ENCODE results near the gene POLE.

POLE gene

DNA sequence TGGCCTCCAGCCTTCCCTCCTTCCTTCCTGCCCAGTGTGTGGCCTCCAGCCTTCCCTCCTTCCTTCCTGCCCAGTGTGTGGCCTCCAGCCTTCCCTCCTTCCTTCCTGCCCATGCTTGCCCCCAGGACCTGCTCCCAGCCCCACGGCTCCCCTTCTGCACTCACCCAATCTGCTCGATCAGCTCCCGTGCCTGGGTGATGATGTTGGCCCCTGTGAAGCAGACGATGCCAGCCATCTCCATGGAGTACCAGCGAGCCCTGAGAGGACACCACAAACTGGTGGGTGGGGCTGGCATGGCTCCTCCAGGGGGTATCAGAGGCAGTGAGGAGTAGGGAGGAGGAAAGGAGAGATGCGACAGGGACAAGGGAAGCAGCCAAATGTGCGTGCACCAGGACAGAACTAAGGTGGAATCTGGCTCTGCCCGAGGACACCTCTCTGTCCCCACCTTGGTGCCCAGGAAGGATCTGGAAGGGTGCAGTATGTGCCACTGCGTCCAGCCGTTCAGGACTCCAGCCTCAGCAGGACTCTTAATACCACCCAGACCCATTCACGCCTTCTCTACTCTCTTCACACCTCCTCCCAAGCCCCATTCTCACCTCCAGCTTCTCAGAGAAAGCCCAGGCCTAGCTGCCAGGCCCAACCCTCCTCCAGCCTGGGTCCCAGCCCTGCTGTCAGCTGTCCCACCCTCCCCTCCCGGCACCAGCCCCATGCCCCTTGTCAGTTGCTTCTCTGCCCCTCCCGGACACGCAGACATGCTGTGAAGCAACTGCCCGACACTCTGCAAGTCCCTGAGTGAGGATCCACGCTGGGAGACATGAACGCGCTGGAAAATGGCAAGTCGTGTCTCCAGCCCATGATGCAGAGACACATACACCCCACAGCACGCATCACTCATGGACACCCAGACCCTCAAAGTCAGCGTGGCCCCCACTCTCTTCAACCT is 22.7 kb downstream of the POLE start:
- no peak for DNase-seq (ENCODE audit: low read depth)
- H3K4me3 ChIP-seq (ENCODE audit: control insufficient read depth, low read depth, low read length), result no peak overlapping the region
- TF ChIP-seq, protein P1, sequence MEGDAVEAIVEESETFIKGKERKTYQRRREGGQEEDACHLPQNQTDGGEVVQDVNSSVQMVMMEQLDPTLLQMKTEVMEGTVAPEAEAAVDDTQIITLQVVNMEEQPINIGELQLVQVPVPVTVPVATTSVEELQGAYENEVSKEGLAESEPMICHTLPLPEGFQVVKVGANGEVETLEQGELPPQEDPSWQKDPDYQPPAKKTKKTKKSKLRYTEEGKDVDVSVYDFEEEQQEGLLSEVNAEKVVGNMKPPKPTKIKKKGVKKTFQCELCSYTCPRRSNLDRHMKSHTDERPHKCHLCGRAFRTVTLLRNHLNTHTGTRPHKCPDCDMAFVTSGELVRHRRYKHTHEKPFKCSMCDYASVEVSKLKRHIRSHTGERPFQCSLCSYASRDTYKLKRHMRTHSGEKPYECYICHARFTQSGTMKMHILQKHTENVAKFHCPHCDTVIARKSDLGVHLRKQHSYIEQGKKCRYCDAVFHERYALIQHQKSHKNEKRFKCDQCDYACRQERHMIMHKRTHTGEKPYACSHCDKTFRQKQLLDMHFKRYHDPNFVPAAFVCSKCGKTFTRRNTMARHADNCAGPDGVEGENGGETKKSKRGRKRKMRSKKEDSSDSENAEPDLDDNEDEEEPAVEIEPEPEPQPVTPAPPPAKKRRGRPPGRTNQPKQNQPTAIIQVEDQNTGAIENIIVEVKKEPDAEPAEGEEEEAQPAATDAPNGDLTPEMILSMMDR (conservative IDR thresholded peaks at IDR 0.05; ENCODE audit: control insufficient read depth, insufficient read depth, low read depth, low read length), result no peak

DNA sequence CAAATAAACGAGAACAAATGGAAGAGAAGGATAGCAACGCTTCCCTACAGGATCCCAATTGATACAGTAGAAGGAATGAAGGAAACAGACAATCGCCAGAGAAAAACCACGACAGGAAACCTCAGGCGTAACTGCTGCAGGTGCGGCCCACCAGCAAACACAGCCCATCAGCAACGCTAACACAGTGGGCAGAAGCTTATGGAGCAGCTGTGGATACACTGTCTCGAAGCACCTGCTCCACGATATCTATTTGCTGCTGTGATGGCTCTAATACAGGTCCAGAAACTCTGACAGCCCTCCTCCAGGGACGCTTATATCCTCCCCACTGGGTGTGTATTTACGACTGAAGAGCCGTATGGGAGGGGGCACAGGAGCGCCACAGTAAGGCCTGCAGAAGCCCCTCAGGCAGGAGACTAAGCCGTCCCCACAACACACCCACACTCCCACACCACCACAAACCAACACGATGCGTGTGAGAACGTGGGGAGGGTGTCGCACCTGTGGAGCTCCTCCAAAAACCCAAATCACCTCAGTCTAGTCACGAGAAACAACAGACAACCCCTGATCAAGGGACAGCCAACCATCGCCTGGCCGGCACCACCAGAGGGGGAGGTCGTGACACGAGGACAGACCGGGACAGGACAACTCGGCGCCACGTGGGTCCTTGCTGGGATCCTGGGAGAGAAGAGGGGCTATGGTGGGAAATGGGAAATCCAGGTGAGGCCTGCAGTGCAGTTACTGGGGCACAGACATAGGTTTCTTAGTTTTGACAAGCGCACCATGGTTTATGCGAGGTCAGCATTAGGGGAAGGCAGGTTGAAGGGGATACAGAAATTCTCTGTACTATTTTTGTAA is 24.0 kb downstream of the POLE start:
- DNase-seq (ENCODE audit: low read depth), result no peak
- H3K4me3 ChIP-seq (ENCODE audit: control insufficient read depth, low read depth, low read length), result no peak overlapping the region
- TF ChIP-seq, protein P1 (conservative IDR thresholded peaks at IDR 0.05; ENCODE audit: control insufficient read depth, insufficient read depth, low read depth, low read length), result no peak

DNA sequence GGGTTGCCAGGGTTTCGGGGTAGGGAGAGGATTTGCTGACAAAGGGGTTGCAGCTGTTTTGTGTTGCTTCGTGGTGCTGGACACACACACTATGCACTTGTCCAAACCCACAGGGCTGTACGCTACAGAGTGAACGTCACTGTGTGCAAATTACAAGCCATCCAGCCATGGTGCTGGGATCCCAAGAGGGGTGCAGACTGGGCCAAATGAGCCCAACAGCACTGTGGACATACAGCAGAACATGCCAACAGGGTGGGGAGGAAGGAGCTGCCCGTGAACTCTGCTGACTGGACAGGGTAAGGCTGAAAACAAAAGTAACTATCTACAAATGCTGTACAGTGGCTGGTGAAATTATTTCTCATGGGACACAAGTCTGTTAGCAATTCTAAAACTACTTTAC is 25.2 kb downstream of the POLE start:
- H3K4me3 ChIP-seq (ENCODE audit: control insufficient read depth, low read depth, low read length), result no peak overlapping the region
- TF ChIP-seq, protein P1 (conservative IDR thresholded peaks at IDR 0.05; ENCODE audit: control insufficient read depth, insufficient read depth, low read depth, low read length), result no peak
- DNase-seq (ENCODE audit: low read depth), result no peak

DNA sequence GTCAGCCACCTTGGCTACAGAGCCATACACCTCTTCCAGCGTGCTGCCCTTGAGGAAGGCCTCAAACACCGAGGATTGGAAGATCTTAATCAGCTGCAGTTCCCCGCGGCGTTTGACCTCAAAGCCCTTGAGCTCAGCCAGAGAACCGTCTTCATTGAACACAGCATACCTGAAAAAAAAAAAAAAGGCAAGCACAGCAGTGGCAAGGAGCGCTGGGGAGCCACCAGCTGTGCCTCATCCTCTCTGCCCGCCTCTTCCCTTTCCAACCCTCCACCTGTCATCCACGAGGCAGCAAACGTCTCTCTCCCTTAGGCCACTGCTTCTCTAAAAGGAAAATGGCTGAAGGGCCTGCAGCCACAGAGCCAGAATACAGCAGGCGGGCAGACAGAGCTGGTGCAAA is 26.1 kb downstream of the POLE start:
- H3K4me3 ChIP-seq (ENCODE audit: control insufficient read depth, low read depth, low read length), result no peak overlapping the region
- DNase-seq (ENCODE audit: low read depth), result no peak
- TF ChIP-seq, protein P1 (conservative IDR thresholded peaks at IDR 0.05; ENCODE audit: control insufficient read depth, insufficient read depth, low read depth, low read length), result no peak

DNA sequence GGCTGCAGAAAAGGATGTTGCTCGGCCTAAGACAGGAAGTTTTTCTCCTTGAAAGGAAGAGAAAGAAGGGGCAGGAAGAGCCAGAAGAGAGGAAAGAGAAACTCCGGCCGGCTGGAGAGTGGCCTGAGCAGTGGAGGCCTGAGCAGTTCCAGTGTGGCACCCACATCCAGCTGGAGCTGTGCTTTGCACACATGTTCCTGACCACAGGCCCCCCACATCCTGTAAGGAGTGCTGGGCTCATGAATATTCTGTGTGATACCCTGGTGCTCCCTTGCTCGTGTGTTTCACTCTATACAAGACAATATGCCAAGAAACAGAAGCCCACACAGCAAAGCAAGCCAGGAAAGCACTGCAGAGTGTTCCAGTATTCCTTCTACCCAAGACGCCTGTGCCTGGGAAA is 27.1 kb downstream of the POLE start:
- TF ChIP-seq, protein P1 (conservative IDR thresholded peaks at IDR 0.05; ENCODE audit: control insufficient read depth, insufficient read depth, low read depth, low read length), result no peak
- DNase-seq (ENCODE audit: low read depth), result no peak

DNA sequence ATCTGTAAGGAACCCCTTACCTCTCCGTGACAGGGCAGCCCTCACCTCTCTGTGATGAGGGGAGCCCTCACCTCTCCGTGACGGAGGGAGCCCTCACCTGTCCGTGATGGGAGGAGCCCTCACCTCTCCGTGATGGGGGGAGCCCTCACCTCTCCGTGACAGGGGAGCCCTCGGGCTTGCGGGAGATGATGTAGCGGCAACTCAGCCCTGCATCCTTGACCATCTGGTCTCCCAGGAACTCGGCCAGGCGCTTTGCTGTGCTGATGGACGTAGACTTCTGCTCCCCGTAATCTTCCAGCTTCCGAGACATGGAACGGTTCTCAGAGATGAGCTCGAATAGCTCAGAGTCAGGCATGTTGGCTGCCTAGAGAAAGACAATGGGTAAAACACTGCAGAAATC is 28.0 kb downstream of the POLE start:
- DNase-seq (ENCODE audit: low read depth), result no peak
- no peak overlapping the region for H3K4me3 ChIP-seq (ENCODE audit: control insufficient read depth, low read depth, low read length)
- TF ChIP-seq, protein P1 (conservative IDR thresholded peaks at IDR 0.05; ENCODE audit: control insufficient read depth, insufficient read depth, low read depth, low read length), result no peak

More for the DNA sequence above, 27.1 kb downstream of the POLE start:
- no peak overlapping the region for H3K4me3 ChIP-seq (ENCODE audit: control insufficient read depth, low read depth, low read length)

Data from fibroblast of mammary gland (primary cell).